Upper lobe of left lung (tissue), 4 donors: Measurements from ENCODE around the gene FAAP24.

ENCODE experiments used
- EP300 ChIP-seq, 4 donors: sonication (generic); formaldehyde crosslinking; IDR thresholded peaks; one replicate each; pipeline ENCODE4 v1.5.1; 2017; ENCODE audit warnings: antibody characterized with exemption in 4 of 4, control low read depth in 2 of 4
- POLR2AphosphoS5 ChIP-seq, 2 donors: sonication (generic); formaldehyde crosslinking; IDR thresholded peaks; one replicate each; pipeline ENCODE4 v1.5.1; 2017; ENCODE audit warnings: antibody characterized with exemption in 2 of 2
- TF ChIP-seq, protein P1 (sequence below), 6 experiments: fragments of 450-650 bp in 4 of 6; fragments of 200-600 bp in 2 of 6; sonication (generic) in 2 of 6; IDR thresholded peaks; one replicate each; pipeline ENCODE4 v1.5.1; 2016 to 2019; ENCODE audit warnings: antibody characterized with exemption in 6 of 6

DNA sequence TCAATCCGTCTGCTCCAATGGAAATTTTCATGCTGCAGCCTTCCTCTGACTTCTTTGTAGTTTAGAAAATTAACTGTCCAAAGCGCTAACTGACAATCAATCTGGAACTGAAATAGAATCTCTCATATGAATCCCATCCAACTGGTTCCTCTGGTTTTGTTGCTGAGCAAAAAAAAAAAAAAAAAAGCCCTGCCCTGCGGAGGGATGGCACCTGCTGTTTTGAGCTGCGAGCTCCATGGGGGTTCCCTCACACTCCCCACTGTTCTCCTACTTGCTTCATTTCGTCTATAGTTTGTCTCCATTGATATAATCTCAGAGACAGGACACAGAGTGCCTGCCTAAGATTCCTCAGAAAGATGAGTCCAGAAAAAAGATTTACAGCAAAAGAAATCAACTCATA is 33.4 kb downstream of the FAAP24 start:
- no peak for TF ChIP-seq POLR2AphosphoS5 (IDR thresholded peaks at IDR 0.05)
- TF ChIP-seq, protein P1, sequence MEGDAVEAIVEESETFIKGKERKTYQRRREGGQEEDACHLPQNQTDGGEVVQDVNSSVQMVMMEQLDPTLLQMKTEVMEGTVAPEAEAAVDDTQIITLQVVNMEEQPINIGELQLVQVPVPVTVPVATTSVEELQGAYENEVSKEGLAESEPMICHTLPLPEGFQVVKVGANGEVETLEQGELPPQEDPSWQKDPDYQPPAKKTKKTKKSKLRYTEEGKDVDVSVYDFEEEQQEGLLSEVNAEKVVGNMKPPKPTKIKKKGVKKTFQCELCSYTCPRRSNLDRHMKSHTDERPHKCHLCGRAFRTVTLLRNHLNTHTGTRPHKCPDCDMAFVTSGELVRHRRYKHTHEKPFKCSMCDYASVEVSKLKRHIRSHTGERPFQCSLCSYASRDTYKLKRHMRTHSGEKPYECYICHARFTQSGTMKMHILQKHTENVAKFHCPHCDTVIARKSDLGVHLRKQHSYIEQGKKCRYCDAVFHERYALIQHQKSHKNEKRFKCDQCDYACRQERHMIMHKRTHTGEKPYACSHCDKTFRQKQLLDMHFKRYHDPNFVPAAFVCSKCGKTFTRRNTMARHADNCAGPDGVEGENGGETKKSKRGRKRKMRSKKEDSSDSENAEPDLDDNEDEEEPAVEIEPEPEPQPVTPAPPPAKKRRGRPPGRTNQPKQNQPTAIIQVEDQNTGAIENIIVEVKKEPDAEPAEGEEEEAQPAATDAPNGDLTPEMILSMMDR (IDR thresholded peaks at IDR 0.05), result no peak
- no peak for TF ChIP-seq EP300 (IDR thresholded peaks at IDR 0.05)
